ENCODE measurements around the gene ZMYND15.

The ZMYND15 gene

GRCh38 chr17:4717791-4718190 lies 21.8 kb upstream of the ZMYND15 start:
- Histone ChIP-seq H3K9me3 (ENCODE audit: control insufficient read depth in 1 of 2, low read length in 2 of 2) (no peaks in the 10 kb centered on the region), H3K36me3 (ENCODE audit: control insufficient read depth in 1 of 2, insufficient read depth in 2 of 2, low read length in 2 of 2) (peaks cover 17 to 20% of the 10 kb centered on the region in 2 donors), H3K4me1 (ENCODE audit: control insufficient read depth in 1 of 2, insufficient read depth in 2 of 2, low read length in 2 of 2) (peaks cover 0 to 5% of the 10 kb centered on the region in 2 donors), H3K27me3 (ENCODE audit: low read depth, low read length) (no peaks in the 10 kb centered on the region), H3K27ac (ENCODE audit: low read length) (no peak overlapping the region), H3K4me3 (ENCODE audit: low read depth in 1 of 2, low read length in 2 of 2) (peak overlapping the region in 1 of 2 donors; percentile 17)

- Histone ChIP-seq H3K27ac (ENCODE audit: low read length) (no peak overlapping the region), H3K36me3 (ENCODE audit: control insufficient read depth in 1 of 2, insufficient read depth in 2 of 2, low read length in 2 of 2) (peaks cover 17 to 20% of the 10 kb centered on the region in 2 donors), H3K4me1 (ENCODE audit: control insufficient read depth in 1 of 2, insufficient read depth in 2 of 2, low read length in 2 of 2) (peaks cover 0 to 5% of the 10 kb centered on the region in 2 donors), H3K9me3 (ENCODE audit: control insufficient read depth in 1 of 2, low read length in 2 of 2) (no peaks in the 10 kb centered on the region), H3K4me3 (ENCODE audit: low read depth in 1 of 2, low read length in 2 of 2) (no peak overlapping the region), H3K27me3 (ENCODE audit: low read depth, low read length) (no peaks in the 10 kb centered on the region)
These were observed 21.4 kb upstream of the ZMYND15 start for GRCh38 chr17:4718276-4718675.

GRCh38 chr17:4719146-4719545 lies 20.5 kb upstream of the ZMYND15 start:
- Histone ChIP-seq H3K27ac (ENCODE audit: low read length) (no peak overlapping the region), H3K4me1 (ENCODE audit: control insufficient read depth in 1 of 2, insufficient read depth in 2 of 2, low read length in 2 of 2) (peaks cover 0 to 5% of the 10 kb centered on the region in 2 donors), H3K27me3 (ENCODE audit: low read depth, low read length) (no peaks in the 10 kb centered on the region), H3K36me3 (ENCODE audit: control insufficient read depth in 1 of 2, insufficient read depth in 2 of 2, low read length in 2 of 2) (peaks cover 17 to 20% of the 10 kb centered on the region in 2 donors), H3K9me3 (ENCODE audit: control insufficient read depth in 1 of 2, low read length in 2 of 2) (no peaks in the 10 kb centered on the region), H3K4me3 (ENCODE audit: low read depth in 1 of 2, low read length in 2 of 2) (no peak overlapping the region)

- Histone ChIP-seq H3K4me1 (ENCODE audit: control insufficient read depth in 1 of 2, insufficient read depth in 2 of 2, low read length in 2 of 2) (peaks cover 0 to 5% of the 10 kb centered on the region in 2 donors), H3K27me3 (ENCODE audit: low read depth, low read length) (no peaks in the 10 kb centered on the region), H3K4me3 (ENCODE audit: low read depth in 1 of 2, low read length in 2 of 2) (no peak overlapping the region), H3K36me3 (ENCODE audit: control insufficient read depth in 1 of 2, insufficient read depth in 2 of 2, low read length in 2 of 2) (peaks cover 17 to 20% of the 10 kb centered on the region in 2 donors), H3K27ac (ENCODE audit: low read length) (no peak overlapping the region), H3K9me3 (ENCODE audit: control insufficient read depth in 1 of 2, low read length in 2 of 2) (no peaks in the 10 kb centered on the region)
These were observed 19.9 kb upstream of the ZMYND15 start for GRCh38 chr17:4719684-4720221.

- Histone ChIP-seq H3K4me1 (ENCODE audit: control insufficient read depth in 1 of 2, insufficient read depth in 2 of 2, low read length in 2 of 2) (peaks cover 0 to 5% of the 10 kb centered on the region in 2 donors), H3K27ac (ENCODE audit: low read length) (no peak overlapping the region), H3K9me3 (ENCODE audit: control insufficient read depth in 1 of 2, low read length in 2 of 2) (no peaks in the 10 kb centered on the region), H3K4me3 (ENCODE audit: low read depth in 1 of 2, low read length in 2 of 2) (no peak overlapping the region), H3K27me3 (ENCODE audit: low read depth, low read length) (no peaks in the 10 kb centered on the region), H3K36me3 (ENCODE audit: control insufficient read depth in 1 of 2, insufficient read depth in 2 of 2, low read length in 2 of 2) (peaks cover 17 to 20% of the 10 kb centered on the region in 2 donors)
These were observed 18.8 kb upstream of the ZMYND15 start for GRCh38 chr17:4720787-4721186.

- peak overlapping the region; percentile 23 for H3K27ac ChIP-seq (ENCODE audit: low read length)
These were observed 18.2 kb upstream of the ZMYND15 start for GRCh38 chr17:4721203-4722135.

GRCh38 chr17:4722678-4723240 lies 16.9 kb upstream of the ZMYND15 start:
- H3K27me3 ChIP-seq (ENCODE audit: low read depth, low read length) = no peaks in the 10 kb centered on the region
- peaks cover 0 to 5% of the 10 kb centered on the region in 2 donors for H3K4me1 ChIP-seq (ENCODE audit: control insufficient read depth in 1 of 2, insufficient read depth in 2 of 2, low read length in 2 of 2)
- no peak overlapping the region for H3K4me3 ChIP-seq (ENCODE audit: low read depth in 1 of 2, low read length in 2 of 2)

More at GRCh38 chr17:4721203-4722135, 18.2 kb upstream of the ZMYND15 start:
- Histone ChIP-seq H3K9me3 (ENCODE audit: control insufficient read depth in 1 of 2, low read length in 2 of 2) (no peaks in the 10 kb centered on the region), H3K36me3 (ENCODE audit: control insufficient read depth in 1 of 2, insufficient read depth in 2 of 2, low read length in 2 of 2) (peaks cover 16 to 17% of the 10 kb centered on the region in 2 donors), H3K4me1 (ENCODE audit: control insufficient read depth in 1 of 2, insufficient read depth in 2 of 2, low read length in 2 of 2) (peaks cover 0 to 5% of the 10 kb centered on the region in 2 donors), H3K27me3 (ENCODE audit: low read depth, low read length) (no peaks in the 10 kb centered on the region), H3K4me3 (ENCODE audit: low read depth in 1 of 2, low read length in 2 of 2) (no peak overlapping the region)

GRCh38 chr17:4724650-4725049 lies 15.0 kb upstream of the ZMYND15 start:
- H3K4me3 ChIP-seq (ENCODE audit: low read depth in 1 of 2, low read length in 2 of 2) = no peak overlapping the region
- H3K4me1 ChIP-seq (ENCODE audit: control insufficient read depth in 1 of 2, insufficient read depth in 2 of 2, low read length in 2 of 2) = peaks cover 0 to 5% of the 10 kb centered on the region in 2 donors
- H3K36me3 ChIP-seq (ENCODE audit: control insufficient read depth in 1 of 2, insufficient read depth in 2 of 2, low read length in 2 of 2) = peaks cover 0 to 4% of the 10 kb centered on the region in 2 donors
- no peaks in the 10 kb centered on the region for H3K27me3 ChIP-seq (ENCODE audit: low read depth, low read length)
- H3K9me3 ChIP-seq (ENCODE audit: control insufficient read depth in 1 of 2, low read length in 2 of 2) = no peaks in the 10 kb centered on the region
- no peak overlapping the region for H3K27ac ChIP-seq (ENCODE audit: low read length)

More at GRCh38 chr17:4722678-4723240, 16.9 kb upstream of the ZMYND15 start:
- Histone ChIP-seq H3K36me3 (ENCODE audit: control insufficient read depth in 1 of 2, insufficient read depth in 2 of 2, low read length in 2 of 2) (peaks cover 7 to 10% of the 10 kb centered on the region in 2 donors), H3K27ac (ENCODE audit: low read length) (no peak overlapping the region), H3K9me3 (ENCODE audit: control insufficient read depth in 1 of 2, low read length in 2 of 2) (no peaks in the 10 kb centered on the region)

- H3K4me1 ChIP-seq (ENCODE audit: control insufficient read depth in 1 of 2, insufficient read depth in 2 of 2, low read length in 2 of 2) = peaks cover 0 to 5% of the 10 kb centered on the region in 2 donors
- H3K9me3 ChIP-seq (ENCODE audit: control insufficient read depth in 1 of 2, low read length in 2 of 2) = no peaks in the 10 kb centered on the region
- no peaks in the 10 kb centered on the region for H3K36me3 ChIP-seq (ENCODE audit: control insufficient read depth in 1 of 2, insufficient read depth in 2 of 2, low read length in 2 of 2)
- H3K27me3 ChIP-seq (ENCODE audit: low read depth, low read length) = no peaks in the 10 kb centered on the region
- no peak overlapping the region for H3K27ac ChIP-seq (ENCODE audit: low read length)
- no peak overlapping the region for H3K4me3 ChIP-seq (ENCODE audit: low read depth in 1 of 2, low read length in 2 of 2)
These were observed 13.9 kb upstream of the ZMYND15 start for GRCh38 chr17:4725646-4726310.

GRCh38 chr17:4728124-4728523 lies 11.5 kb upstream of the ZMYND15 start:
- Histone ChIP-seq H3K36me3 (ENCODE audit: control insufficient read depth in 1 of 2, insufficient read depth in 2 of 2, low read length in 2 of 2) (no peaks in the 10 kb centered on the region), H3K27ac (ENCODE audit: low read length) (no peak overlapping the region), H3K9me3 (ENCODE audit: control insufficient read depth in 1 of 2, low read length in 2 of 2) (no peaks in the 10 kb centered on the region), H3K27me3 (ENCODE audit: low read depth, low read length) (no peaks in the 10 kb centered on the region), H3K4me1 (ENCODE audit: control insufficient read depth in 1 of 2, insufficient read depth in 2 of 2, low read length in 2 of 2) (peaks cover 0 to 14% of the 10 kb centered on the region in 2 donors), H3K4me3 (ENCODE audit: low read depth in 1 of 2, low read length in 2 of 2) (no peak overlapping the region)

- H3K9me3 ChIP-seq (ENCODE audit: control insufficient read depth in 1 of 2, low read length in 2 of 2) = no peaks in the 10 kb centered on the region
- no peak overlapping the region for H3K4me3 ChIP-seq (ENCODE audit: low read depth in 1 of 2, low read length in 2 of 2)
- peaks cover 0 to 14% of the 10 kb centered on the region in 2 donors for H3K4me1 ChIP-seq (ENCODE audit: control insufficient read depth in 1 of 2, insufficient read depth in 2 of 2, low read length in 2 of 2)
- no peaks in the 10 kb centered on the region for H3K36me3 ChIP-seq (ENCODE audit: control insufficient read depth in 1 of 2, insufficient read depth in 2 of 2, low read length in 2 of 2)
- no peaks in the 10 kb centered on the region for H3K27me3 ChIP-seq (ENCODE audit: low read depth, low read length)
- H3K27ac ChIP-seq (ENCODE audit: low read length) = no peak overlapping the region
These were observed 6.5 kb upstream of the ZMYND15 start for GRCh38 chr17:4733073-4733531.

Measured in muscle layer of duodenum (tissue), 2 donors.